ENCODE results near the gene HAO2.

Gene HAO2

GRCh38 chr1:119428991-119429390 lies 60.4 kb downstream of the HAO2 start (continued):
- TF ChIP-seq, protein P1, sequence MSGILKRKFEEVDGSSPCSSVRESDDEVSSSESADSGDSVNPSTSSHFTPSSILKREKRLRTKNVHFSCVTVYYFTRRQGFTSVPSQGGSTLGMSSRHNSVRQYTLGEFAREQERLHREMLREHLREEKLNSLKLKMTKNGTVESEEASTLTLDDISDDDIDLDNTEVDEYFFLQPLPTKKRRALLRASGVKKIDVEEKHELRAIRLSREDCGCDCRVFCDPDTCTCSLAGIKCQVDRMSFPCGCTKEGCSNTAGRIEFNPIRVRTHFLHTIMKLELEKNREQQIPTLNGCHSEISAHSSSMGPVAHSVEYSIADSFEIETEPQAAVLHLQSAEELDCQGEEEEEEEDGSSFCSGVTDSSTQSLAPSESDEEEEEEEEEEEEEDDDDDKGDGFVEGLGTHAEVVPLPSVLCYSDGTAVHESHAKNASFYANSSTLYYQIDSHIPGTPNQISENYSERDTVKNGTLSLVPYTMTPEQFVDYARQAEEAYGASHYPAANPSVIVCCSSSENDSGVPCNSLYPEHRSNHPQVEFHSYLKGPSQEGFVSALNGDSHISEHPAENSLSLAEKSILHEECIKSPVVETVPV (CRISPR knock-in tag; IDR thresholded peaks at IDR 0.05), result no peak

DNA sequence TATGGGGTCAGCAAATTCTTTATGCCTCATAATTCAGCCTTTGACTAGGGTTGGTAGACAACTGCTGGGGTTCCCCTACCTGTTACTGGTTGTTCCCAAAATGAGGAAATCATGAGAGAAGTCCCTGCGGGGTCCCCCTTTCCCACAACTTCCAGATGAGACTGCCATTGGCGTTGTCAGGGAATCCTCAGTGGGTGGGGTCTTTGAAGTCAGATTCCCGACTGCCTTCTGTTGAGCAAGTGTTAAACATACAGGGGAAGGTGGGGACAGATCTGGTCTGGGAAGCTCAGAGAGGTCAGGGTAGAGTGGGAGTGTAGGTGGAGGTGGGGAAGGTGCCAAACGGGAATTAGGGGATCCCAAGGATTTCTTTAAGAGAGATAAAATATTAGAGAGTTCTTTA lies 61.1 kb downstream of the HAO2 start:
- no peak for ATAC-seq
- TF ChIP-seq BACH2 (CRISPR knock-in tag; IDR thresholded peaks at IDR 0.05; ENCODE audit: borderline replicate concordance), result no peak
- no peak for TF ChIP-seq PPARA (CRISPR knock-in tag; IDR thresholded peaks at IDR 0.05; ENCODE audit: borderline replicate concordance)
- no peak for TF ChIP-seq GLIS3 (CRISPR knock-in tag; IDR thresholded peaks at IDR 0.05)
- TF ChIP-seq ARNTL (CRISPR knock-in tag; IDR thresholded peaks at IDR 0.05; ENCODE audit: borderline replicate concordance, low read depth), result no peak
- TF ChIP-seq TCF4 (CRISPR knock-in tag; IDR thresholded peaks at IDR 0.05; ENCODE audit: borderline replicate concordance), result no peak
- TF ChIP-seq SNAI2 (CRISPR knock-in tag; IDR thresholded peaks at IDR 0.05), result no peak
- TF ChIP-seq ESRRG (CRISPR knock-in tag; IDR thresholded peaks at IDR 0.05), result no peak
- no peak for TF ChIP-seq RARB (CRISPR knock-in tag; IDR thresholded peaks at IDR 0.05)
- no peak for TF ChIP-seq CSDC2 (CRISPR knock-in tag; IDR thresholded peaks at IDR 0.05)
- no peak for TF ChIP-seq ZNF565 (CRISPR knock-in tag; conservative IDR thresholded peaks at IDR 0.05; ENCODE audit: low read depth)
- no peak for TF ChIP-seq ZNF70 (CRISPR knock-in tag; IDR thresholded peaks at IDR 0.05)
- TF ChIP-seq ISL1 (CRISPR knock-in tag; IDR thresholded peaks at IDR 0.05), result no peak
- TF ChIP-seq TOX (CRISPR knock-in tag; IDR thresholded peaks at IDR 0.05; ENCODE audit: borderline replicate concordance), result no peak
- TF ChIP-seq, protein P2, sequence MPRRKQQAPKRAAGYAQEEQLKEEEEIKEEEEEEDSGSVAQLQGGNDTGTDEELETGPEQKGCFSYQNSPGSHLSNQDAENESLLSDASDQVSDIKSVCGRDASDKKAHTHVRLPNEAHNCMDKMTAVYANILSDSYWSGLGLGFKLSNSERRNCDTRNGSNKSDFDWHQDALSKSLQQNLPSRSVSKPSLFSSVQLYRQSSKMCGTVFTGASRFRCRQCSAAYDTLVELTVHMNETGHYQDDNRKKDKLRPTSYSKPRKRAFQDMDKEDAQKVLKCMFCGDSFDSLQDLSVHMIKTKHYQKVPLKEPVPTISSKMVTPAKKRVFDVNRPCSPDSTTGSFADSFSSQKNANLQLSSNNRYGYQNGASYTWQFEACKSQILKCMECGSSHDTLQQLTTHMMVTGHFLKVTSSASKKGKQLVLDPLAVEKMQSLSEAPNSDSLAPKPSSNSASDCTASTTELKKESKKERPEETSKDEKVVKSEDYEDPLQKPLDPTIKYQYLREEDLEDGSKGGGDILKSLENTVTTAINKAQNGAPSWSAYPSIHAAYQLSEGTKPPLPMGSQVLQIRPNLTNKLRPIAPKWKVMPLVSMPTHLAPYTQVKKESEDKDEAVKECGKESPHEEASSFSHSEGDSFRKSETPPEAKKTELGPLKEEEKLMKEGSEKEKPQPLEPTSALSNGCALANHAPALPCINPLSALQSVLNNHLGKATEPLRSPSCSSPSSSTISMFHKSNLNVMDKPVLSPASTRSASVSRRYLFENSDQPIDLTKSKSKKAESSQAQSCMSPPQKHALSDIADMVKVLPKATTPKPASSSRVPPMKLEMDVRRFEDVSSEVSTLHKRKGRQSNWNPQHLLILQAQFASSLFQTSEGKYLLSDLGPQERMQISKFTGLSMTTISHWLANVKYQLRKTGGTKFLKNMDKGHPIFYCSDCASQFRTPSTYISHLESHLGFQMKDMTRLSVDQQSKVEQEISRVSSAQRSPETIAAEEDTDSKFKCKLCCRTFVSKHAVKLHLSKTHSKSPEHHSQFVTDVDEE (CRISPR knock-in tag; IDR thresholded peaks at IDR 0.05), result no peak

- no peak for ATAC-seq
Observed at GRCh38 chr1:119430486-119430885, 61.9 kb downstream of the HAO2 start.

More at GRCh38 chr1:119430486-119430885, 61.9 kb downstream of the HAO2 start:
- TF ChIP-seq ZNF8 (CRISPR knock-in tag; IDR thresholded peaks at IDR 0.05), result no peak
- no peak for TF ChIP-seq PATZ1 (CRISPR knock-in tag; IDR thresholded peaks at IDR 0.05; ENCODE audit: borderline replicate concordance)
- TF ChIP-seq, protein P1 (CRISPR knock-in tag; IDR thresholded peaks at IDR 0.05), result no peak
- TF ChIP-seq ZNF70 (CRISPR knock-in tag; IDR thresholded peaks at IDR 0.05), result no peak
- no peak for TF ChIP-seq ISL1 (CRISPR knock-in tag; IDR thresholded peaks at IDR 0.05)
- TF ChIP-seq TOX (CRISPR knock-in tag; IDR thresholded peaks at IDR 0.05; ENCODE audit: borderline replicate concordance), result no peak
- TF ChIP-seq GLIS3 (CRISPR knock-in tag; IDR thresholded peaks at IDR 0.05), result no peak
- TF ChIP-seq ZFP30 (CRISPR knock-in tag; IDR thresholded peaks at IDR 0.05), result no peak
- TF ChIP-seq, protein P2 (CRISPR knock-in tag; IDR thresholded peaks at IDR 0.05), result no peak
- TF ChIP-seq CSDC2 (CRISPR knock-in tag; IDR thresholded peaks at IDR 0.05), result no peak
- no peak for TF ChIP-seq ESRRG (CRISPR knock-in tag; IDR thresholded peaks at IDR 0.05)
- TF ChIP-seq ZFP3 (CRISPR knock-in tag; IDR thresholded peaks at IDR 0.05), result no peak
- TF ChIP-seq ZNF565 (CRISPR knock-in tag; conservative IDR thresholded peaks at IDR 0.05; ENCODE audit: low read depth), result no peak

Measured in SK-N-SH treated with all-trans-retinoic acid at 6 μM for 48 hours (cell line).